Central memory CD4-positive, alpha-beta T cell (primary cell): Measurements from ENCODE around the gene CDT1.
"Not testable (repeated sequence)": the region's sequence is repeated elsewhere in the genome, so short reads cannot be mapped to it uniquely, and the experiment has no call there.

Experiments used
- DNase-seq: peaks from one replicate; pipeline ENCODE4 v3.0.0; 2022

The CDT1 gene

DNA sequence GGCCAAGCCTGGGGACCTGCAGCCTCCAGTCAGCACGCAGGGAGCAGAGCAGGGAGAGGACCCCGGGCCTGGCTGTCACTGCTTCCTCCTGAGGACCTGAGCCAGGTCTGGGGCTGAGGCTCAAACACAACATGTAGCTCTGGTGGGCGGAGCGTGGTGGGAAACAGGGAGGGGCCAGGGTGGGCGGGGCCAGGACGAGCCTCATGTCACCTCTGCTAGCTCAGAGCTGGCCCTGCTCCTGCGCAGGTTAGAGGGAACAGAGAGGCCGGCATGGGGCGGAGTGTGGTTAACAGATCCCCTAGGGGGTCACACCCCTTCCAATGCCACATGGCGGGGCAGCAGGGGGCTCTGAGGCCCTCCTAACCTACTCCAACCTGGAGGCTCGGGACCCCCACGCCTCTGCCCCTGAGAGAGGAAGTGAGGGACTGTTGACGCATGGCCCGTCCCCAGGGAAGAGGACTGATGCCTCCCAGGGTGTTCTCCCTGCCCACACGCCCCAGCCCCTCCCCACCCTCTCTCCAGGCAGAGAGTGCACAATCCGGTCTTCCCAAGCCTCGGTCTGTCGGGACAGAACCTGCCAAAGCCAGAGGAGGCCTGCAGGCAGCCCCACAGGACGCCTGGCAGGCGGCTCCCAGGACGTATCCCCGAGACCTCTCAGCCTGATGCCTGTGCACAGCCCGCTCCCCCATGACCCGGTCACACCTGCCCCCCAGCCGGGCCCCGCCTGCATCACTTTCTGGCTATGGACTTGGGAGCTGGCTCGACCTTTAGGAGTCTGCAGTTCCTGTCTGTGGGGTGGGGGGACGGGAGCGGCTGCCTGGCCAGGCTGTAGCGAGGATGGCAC is 33.8 kb upstream of the CDT1 start:
- DNase-seq: no peak

DNA sequence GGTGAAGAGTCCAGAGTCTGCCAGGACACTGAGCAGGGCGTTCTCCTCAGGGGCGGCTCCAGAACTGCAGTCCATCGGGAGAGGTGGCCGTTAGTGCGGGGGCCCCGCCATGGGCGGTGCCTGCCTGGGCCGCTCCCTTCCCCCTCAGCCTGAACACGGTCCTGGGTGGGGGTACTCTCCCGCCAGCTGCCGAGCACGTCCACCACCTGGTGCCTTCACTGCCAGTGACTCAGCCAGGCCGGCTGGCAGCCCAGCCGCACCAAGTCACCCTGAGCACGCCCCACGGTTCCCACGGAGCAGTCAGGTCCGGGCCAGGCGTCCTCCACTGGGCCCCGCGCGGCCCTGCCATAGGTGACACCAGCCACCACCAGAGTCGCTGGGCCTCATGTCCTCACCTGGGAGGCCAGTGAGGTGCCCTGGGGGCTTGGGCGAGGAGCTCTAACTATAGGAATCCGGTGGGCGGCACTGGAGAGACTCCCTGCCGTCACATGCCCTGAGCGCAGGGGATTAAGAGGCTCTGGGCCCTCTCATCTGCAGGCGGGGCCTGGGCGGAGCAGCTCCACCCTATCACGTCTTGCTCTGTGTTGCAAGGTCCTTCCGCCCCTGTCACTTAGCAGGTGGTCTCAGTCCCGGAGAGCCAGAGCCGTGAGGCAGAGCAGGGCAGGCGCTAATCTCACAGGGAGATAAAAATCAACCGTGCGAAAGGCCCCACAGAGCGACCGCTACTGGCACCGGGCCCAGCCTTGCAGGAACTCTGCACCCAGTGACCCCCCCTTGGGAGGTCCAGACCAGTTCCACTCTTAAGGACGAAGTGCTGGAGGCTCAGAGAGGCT is 32.9 kb upstream of the CDT1 start:
- DNase-seq: no peak

DNA sequence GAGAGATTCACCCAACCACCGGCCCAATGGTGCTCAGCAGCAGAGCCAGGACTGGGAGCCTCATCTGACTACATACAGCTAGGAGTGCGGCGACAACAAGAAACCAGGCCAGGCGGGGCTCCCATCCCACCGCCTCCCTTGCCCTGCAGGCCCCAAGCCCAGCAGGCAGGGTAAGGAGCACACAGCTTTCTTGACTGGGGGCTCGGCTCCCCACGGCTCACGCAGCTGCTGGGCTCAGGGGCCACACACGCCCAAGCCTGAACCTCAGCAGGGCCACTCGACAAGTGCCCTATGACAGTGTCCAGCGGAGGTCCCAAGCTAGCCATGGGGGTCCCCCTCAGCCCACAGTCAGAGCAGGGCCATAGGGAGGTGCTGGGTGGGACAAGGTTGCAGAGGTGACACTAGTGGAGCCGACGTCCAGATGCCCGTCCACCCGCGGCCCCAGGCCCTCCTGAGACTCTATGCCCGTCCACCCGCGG is 32.3 kb upstream of the CDT1 start:
- DNase-seq: no peak

DNA sequence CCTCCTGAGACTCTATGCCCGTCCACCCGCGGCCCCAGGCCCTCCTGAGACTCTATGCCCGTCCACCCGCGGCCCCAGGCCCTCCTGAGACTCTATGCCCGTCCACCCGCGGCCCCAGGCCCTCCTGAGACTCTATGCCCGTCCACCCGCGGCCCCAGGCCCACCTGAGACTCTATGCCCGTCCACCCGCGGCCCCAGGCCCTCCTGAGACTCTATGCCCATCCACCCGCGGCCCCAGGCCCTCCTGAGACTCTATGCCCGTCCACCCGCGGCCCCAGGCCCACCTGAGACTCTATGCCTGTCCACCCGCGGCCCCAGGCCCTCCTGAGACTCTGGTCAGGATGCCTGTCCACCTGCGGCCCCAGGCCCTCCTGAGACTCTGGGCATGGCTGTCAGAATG is 31.8 kb upstream of the CDT1 start:
- DNase-seq: not testable (repeated sequence)

DNA sequence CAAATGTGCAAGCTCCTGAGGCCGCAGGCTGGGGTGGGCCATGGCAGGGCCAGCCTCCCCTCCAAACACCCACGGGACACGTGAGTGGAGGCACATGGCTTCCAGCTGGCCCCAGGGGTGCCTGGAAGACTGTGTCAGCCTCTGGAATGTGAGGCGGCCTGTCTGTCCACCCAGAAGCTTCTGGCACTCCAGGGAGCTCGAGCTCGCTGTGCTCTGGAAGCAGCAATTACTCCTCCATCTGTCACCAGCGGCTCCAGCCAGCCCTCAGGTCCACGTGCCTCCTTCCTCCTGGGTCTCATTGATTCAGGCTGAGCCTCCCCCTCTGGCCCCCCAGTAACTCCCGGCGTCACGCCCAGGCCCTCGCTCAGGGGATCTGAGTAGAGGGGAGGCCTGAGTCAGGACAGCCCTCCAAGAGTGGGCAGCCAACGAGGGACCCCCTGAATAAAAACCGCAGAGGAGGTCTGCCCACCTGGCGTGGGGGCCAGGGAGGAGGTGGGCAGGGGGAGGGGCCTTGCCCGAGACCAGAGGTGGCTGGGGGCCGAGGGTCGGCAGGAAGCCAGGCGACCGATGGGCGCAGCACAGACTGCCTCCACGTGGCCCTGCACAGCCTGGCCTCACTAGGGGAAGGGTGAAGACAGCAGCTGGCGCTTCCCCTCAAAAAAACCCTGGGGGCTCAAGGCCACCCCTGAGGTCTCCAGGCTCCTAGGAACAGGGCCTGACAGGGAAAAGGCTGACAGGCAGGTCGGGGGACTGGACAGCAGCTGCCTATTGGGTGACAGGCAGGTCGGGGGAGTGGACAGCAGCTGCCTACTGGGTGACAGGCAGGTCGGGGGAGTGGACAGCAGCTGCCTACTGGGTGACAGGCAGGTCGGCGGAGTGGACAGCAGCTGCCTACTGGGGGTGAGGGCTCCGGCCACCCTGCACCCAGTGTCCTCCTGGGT is 30.4 kb upstream of the CDT1 start:
- no peak for DNase-seq

DNA sequence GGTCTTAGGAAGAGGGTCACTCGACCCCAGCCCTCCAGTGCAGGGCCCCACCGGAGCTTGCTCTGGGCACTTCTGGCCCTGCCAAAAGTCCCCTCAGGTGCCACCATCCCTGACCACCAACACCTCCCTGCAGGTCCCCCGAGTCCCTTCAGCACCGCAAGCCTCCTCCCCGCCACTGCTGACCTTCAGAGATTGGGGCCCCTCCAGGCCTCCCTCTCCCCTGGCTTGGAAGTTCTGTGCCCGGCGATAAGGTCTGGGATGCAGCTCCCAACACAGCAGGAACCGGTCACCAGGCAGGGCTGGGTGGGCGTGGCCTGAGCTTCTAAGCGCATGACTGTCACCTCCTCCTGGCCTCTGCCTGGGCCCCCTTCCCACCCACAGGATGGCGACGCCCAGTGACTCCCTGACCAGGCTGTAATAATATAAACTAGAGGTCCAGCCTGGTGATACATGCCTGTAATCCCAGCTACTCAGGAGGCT is 29.7 kb upstream of the CDT1 start:
- DNase-seq: no peak

DNA sequence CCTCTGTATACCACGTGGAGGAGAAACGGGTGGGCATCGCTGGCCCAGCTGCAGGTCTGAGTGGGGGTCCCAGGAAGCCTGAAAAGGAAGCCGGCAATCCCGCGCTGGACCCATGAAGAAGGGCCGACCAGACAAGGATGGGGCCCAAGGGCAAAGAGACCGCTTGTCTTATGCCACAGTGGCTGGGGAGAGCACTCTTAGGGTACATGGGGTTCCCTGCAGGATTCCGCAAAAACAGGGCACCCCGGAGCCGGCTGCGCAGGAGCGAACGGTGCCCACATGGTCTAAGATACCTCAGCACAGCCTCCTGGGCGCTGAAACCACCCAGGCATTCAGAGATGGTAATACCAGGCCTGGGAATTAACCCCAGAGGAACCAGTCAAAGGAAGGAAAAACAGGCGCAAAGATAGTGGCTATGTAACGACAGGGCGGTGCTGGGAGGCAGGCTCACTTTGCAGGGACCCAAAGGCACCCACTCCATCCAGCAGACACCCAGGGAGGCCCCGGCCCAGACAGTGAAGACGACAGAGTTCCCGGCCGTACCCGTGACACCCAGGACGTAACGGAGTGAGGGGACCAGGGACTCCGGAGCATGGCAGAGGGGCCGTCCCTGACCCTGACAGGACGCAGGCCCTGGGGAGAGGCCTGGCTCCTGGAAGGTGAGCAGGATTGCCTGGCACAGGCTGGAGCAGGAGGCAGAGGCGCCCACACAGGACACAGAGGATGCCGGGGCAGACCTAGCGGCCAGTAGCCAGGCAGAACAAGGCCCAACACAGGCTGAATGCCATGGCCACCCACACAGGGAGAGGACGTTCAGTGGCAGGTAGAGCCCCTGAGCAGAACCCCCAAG is 28.8 kb upstream of the CDT1 start:
- no peak for DNase-seq

DNA sequence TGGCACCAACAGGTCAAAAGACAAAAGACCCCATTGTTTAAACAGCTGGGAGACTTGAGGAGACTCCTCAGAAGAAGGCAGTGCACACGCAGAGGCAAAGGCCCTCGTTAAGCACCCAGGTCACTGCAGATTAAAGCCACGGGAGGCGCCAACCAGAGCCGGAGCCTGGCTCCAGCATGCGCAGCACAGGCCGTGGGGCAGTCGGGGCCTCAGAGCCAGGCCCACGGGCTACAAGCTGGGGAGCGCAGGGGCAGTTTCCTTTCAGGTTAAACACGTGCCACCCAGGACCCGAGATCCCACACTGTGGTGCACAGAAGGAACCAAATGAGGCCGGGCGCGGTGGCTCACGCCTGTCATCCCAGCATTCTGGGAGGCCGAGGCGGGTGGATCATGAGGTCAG is 27.8 kb upstream of the CDT1 start:
- no peak for DNase-seq

DNA sequence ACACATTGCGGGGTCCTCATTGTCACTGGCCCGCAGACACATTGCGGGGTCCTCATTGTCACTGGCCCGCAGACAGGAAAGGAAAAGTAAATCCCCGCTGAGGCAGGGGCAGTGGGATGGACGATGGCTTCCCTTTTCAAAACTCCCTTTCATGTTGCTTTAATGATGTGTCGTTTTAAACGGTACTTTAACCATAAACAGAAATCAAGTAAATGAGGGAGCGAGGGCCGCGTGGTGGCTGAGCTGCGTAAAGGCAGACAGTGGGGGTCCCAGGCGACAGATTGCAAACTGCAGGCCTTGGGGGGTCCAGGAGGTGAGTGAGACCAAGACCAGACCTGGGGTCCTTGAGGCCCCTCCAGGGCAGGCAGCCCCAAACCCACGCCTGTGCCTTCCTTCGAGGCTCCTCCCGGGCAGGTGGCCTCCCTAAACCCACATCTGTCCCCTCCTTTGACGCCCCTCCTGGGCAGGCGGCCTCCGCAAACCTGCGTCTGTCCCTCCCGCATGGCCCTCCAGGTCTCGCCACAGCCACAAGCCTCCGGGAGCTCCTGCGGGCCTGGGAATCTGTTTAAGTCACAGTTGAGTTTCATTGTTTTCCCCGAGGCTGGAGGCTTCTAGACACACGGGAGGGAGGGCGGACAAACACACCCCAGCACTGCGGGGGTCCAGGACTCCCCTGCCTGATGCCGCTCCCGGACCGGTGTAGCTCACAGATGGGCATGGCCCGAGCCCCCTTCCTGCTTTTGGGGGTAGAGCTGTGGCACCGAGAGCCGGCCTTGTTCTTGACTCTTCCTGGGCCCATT is 25.9 kb upstream of the CDT1 start:
- DNase-seq: no peak

DNA sequence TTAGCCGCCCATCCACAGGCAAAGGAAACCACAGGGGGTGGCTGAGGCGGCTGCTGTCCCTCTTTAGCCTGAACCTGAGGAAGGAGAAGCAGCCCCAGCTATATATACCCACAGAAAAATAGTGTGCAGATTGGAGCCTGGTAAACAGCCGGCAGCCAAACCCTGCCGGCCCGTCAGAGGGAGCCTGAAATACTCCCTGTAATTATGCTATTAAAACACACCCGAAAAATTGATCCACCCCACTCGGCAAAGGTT is 25.4 kb upstream of the CDT1 start:
- no peak for DNase-seq

DNA sequence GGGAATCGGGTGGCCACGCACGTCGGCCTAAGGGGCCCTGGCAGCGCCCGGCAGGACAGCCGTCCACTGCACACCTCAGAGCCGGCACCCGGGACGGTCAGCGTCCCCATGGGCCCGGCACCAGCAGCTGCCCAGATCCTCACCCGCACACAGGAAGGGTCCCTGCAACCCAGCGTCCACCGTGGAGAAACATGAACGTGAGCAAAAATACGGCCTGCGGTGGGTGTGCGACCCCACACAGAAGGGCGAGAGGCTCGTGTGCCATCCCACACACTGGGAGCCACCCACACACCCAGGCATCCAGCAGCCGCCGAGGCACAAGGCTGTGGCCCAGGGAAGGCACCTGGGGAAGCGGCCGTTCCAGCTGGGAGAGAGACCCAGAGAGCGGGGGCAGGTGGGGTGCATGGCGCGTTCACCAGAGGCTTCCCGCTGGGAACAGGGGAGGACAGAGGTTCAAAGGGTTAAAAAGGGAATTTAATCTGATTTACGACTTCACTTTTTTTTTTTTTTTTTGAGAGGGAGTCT is 25.0 kb upstream of the CDT1 start:
- DNase-seq: no peak

DNA sequence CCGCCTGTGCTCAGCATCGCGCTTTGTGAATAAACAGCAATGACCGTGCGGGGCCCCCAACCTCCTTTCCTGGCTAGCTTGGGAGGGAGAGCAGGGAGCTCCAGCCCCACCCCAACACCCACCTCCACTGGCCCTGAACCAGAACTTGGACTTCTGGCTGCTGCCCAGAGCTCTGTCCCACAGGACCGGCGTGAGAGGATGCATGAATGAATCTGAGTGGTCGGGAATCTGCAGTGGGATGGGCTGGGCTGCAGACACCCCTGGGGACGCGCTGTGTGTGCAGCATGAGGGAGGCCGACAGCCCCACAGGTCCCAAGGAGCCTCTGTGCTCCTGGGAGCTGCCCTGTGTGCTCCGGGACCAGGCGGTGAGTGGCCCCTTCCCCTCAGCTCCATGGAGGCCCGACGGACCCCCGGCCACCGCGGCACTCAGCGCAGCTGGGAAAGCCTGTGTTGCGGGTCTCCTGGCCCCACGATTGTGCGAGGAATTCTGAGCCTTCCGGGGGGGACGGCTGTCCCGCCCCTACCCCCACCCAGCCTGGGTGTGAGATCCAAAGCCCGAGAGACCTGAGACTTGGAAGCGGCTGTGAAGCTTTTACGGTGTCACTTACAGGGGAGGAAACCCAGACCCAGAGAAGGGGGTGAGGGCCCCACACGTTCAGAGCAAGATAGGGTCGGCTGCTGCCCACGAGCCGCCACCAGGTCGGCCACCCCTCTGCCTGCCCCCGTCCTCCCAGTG is 24.0 kb upstream of the CDT1 start:
- no peak for DNase-seq

DNA sequence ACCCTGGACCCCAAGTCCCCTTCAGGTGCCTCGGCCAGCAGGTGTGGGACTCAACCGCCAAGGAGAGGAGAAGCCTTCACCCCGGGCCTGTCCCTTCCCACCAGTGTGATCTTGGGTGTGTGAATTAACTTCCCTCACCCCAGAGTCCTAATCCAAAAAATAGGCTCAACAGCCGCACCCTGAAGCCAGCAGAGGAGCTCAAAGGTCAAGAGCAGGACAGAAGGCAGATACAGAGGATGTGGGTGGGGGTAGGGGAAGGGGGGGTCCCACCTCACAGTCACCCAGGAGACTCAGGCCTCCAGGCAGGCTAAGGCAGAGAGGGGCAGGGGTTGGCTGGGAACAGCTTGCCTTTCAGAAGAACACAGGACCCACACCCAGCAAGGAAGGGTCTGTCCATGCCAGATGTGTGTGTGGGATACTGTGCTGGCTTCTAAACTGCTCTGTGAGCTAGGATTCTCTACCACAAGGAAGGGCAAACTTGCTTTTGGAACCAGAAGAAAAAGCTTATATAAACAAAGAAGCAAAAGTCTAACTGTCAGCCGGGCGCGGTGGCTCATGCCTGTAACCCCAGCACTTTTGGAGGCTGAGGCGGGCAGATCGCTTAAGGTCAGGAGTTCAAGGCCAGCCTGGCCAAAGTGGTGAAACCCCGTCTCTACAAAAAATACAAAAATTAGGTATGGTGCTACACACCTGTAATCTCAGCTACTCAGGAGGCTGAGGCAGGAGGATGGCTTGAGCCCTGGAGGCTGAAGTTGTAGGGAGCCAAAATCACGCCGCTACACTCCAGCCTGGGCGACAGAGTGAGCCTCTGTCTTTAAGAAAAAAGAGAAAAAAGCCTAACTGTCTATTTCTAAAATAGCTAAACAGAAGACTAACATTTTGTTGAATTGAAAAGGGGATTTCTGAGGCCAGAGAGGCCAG is 23.2 kb upstream of the CDT1 start:
- no peak for DNase-seq

DNA sequence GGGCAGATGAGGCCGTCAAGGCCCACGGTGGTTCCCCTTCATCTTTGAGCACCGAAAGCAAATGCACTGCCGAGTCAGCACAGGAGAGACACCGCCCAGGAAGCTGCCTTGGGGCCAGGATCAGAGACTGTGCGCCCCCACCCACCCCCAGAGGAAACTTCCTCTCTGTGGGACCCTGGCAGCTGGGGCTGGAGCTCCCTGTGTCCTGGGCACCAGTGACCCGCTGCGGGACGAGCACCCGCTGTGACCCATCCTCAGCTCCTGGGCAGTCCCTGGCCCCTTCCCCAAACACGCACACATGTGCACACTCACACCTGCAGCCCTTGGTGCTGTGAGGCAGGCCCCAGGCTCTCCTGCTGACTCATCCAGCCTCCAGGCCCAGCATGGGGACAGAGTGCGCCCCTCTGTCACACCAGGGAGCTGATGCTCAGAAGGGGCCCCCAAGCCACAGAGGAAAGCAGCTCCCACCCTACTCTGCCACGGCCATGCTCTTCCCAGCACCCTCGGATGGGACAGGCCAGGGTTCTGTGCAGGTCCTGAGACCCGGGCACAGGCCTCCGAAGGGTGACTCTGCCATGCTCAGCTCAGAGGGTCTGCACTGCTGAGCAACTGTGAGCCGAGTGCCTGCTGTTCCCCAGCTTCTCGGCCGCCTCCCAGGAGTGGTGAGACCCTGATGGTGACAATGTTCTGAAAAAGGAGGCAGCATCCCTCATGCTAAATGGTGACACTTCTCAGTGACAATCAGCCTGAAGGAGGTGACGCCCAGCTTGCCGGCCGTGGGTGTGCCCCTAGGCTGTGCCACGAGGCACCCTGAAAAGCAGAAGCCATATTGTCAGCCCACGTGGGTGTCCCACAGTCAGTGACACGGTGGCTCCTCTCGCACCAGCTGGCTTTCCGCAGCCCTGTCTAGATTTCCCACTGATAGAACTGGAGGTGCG is 22.2 kb upstream of the CDT1 start:
- peak; percentile 71 for DNase-seq

DNA sequence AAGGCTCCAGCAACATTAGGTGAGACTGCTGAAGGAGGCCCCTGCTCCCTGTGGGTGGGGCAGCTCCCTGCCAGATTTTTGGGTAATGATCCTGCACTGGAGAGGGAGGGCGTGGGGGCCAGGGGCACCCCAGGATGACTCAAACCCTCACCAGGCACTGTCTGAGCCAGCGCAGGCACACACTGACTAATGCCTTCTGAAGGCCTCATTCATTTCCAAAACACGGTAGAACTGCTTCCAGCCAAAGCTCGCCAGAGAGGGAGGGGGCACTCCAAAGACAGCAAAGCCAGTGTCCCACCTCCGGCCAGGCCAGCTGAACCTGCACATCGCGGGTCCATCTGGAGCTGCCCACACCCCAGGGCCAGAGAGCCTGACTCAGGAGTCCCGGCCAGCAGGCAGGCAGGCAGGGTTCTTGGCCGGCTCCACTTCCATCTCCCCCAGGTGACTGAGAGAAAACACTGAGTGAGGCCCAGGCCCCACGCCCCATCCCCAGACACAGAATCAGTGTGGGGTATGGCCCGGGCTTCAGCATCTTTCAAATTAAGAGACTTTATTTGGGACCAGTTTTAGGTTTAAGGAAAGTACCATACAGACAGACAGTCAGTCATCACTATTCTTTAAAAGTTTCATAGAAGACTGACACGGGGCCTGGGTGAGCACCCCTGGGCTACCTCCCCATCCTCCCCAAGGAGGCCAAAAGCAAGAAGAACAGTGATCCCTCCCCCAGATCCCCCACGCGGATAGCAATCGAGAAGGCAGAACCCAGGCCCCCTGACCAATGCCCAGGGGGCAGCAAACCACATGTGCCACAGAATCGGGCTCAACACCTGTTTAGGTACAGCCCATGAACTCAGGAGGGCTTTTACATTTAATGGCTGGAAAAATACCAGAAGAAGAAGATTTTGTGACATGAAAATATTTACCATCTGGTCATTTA is 20.9 kb upstream of the CDT1 start:
- no peak for DNase-seq

DNA sequence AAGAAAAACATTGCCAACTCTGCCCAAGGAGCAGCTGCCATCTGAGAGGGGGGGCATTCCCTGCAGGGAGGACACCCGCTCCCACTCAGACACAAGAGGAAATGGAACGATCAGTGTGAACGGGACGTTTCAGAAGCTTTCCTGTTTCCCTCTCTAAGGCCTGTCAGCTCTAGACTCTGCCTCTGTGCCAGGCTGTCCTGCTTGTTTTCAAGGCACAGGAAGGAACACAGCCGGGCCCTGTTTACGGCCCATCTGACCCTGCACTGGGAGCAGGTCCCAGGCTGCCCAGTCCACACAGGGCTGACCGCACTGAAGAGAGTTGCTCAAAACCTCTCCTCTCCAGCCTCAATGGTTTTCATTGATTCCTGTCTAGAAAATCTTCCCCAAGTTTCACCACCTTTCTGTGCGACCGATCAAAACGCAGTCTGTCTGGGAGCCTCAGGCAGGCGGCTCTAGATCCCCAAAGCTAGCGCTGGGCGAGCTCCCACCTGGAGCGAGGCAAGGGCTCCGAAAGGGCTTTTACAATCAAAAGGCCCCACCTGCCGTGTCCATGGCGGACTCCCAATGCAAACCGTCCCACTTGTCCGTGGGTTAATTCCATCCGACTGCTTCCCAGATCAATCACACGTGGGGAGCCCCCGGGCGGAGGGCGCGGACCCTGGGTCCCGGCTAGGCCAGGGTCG is 20.1 kb upstream of the CDT1 start:
- no peak for DNase-seq
